COLO829 (cell line): ENCODE results near the gene LRRC66.

Experiments
- DNase-seq: peaks from one replicate; pipeline ENCODE4 v3.0.0; 2012; ENCODE audit warnings: low spot score

The LRRC66 gene

DNA sequence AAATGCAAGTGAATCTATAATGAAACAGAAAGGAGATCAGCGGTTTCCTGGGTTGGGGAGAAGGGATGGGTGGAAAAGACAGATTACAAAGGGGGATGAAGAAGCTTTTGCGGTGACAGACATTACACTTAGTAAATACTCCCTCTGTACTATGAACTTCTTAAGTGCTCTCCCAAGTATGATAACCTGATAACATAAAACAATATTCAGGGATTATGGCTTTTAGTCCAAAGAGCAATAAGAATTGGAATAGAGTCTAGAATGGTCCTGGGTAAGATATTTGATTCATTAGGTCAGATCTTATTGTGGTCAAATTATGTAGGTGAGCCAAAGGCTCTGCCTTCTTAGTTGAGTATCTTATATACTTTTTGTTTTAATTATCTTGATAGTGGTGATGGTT, 9.2 kb downstream of the LRRC66 start:
- DNase-seq, result no peak

DNA sequence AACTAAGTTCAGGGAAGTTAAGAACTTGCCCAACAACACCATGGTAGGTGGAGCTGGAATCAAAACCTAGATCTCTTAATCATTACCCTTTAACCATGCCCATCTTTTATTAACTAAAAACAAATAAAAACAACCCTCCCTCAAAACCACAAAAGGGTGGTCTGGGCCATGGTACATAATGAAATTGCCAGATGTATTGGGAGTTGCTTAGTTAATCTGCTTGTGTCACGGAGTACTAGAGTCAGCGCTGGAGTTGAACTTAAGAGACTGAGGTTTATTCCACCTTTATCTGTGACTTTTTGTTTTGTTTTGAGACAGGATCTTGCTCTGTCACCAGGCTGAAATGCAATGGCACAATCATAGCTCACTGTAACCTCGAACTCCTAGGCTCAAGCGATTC, 13.3 kb downstream of the LRRC66 start:
- no peak for DNase-seq

DNA sequence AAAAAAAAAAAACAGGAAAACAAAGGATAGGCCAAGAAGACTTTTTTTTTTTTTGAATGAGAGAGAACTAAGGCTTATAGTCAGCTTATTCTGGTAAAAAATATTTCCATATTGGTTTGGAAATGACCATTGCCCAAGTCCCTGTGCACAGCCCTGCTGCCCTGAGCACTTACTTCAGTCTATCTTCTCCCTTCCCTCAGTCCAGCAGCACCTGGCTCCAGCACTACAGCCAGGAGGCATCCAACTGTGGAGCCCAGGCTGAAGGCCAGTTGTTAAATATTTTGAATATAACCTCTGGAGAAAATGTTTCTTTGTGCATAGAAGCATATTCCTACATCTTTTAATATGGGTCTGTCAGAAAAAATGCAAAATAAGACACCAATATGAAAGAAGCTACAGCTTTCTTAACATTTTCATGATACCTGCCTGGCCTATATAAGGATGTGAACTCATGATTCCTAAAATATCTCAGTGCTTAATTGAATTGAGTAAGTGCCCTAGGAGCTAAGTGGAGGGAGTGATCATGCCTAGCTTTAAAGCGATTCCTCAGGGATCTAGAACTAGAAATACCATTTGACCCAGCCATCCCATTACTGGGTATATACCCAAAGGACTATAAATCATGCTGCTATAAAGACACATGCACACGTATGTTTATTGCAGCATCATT, 14.4 kb downstream of the LRRC66 start:
- DNase-seq, result no peak

DNA sequence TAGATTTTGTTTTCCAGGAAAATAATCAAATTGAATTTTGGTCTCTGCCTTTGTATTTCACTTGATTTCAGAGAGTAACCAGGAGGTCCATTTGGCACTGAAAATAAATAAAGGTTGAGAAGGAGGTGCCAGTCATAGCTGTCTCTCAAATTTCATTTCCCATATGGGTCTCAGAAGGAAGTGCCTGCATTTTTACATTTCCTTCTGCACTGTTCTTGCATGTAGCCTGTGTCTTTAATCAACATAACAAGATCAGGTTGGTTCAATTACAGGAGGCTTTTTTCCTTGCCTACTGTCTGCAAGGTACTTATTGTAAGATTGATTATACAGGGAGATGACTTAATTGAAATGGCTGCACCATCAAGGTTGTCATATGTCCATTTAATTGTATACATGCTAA, 15.7 kb downstream of the LRRC66 start:
- DNase-seq, result no peak

DNA sequence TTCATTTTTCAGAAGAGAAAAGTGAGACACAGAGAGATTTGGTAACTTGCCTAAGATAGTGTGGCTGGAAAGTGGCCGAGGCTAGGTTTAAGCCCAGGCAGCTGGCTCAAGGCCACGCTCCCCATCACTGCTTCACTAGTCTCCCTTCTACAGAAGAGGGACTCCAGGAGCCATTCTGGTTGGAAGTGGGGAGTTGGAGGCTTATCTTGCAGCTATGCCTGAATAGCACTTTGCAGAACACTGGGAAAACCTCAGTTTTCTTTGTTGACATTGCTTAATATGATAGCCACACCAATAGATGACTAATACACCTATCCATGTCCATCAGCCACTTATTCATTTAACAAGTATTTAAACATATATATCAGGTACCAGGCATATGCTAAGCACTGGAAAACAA, 18.5 kb downstream of the LRRC66 start:
- DNase-seq, result no peak

DNA sequence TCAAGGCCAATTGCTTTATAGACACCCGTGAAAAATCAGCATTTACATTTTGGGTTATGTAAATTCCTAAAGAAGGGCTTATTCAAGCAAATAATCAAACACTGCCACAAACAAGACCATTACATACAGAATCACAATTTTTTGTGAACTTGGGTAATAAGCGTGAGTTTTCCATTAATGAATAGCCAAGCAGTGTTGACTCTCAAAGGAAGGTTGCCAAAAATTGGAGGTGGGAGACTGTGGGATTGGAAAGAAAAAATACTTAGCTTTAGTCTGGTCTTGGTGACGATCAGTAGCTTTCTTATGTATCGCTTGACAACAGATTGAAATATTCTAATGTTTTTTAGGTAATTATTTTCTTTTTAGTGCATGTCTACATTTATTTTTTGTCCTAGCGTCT, 20.9 kb downstream of the LRRC66 start:
- no peak for DNase-seq

DNA sequence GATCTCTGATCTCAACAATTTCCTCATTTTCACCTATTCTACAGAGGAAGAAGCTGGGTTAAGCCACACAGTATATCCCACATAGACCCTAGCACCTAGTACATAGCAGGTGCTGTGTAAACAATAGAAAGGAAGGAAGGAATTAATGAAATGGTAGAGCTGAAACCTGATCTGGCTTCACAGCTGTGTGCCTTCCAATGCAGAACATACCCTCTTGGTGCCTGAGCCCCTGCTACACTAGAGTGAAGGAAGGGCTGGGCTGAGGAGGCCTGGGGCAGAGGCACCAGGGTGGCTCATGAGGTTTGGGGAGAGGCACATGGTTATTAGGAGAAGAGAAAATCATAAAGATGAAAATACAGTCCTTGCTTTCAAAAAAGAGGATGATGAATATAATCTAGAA, 21.3 kb downstream of the LRRC66 start:
- no peak for DNase-seq

DNA sequence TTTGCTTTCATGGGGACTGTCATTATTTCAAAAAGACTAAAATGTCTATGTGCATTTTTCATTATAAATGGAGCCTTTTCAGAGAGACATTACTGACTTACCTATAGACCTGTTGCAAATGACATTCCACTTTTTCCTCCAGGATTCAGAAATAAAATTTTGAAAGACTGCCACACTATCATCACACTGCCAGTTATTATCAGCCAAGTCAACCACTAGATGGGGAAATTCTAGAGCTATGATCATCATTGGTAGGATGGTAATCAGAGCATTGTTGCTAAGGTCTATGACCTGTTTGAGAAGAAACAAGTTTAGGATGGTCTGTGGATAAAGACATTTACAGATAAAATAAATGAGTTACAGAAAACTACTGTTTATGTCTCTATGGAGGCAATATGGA, 22.5 kb downstream of the LRRC66 start:
- no peak for DNase-seq

DNA sequence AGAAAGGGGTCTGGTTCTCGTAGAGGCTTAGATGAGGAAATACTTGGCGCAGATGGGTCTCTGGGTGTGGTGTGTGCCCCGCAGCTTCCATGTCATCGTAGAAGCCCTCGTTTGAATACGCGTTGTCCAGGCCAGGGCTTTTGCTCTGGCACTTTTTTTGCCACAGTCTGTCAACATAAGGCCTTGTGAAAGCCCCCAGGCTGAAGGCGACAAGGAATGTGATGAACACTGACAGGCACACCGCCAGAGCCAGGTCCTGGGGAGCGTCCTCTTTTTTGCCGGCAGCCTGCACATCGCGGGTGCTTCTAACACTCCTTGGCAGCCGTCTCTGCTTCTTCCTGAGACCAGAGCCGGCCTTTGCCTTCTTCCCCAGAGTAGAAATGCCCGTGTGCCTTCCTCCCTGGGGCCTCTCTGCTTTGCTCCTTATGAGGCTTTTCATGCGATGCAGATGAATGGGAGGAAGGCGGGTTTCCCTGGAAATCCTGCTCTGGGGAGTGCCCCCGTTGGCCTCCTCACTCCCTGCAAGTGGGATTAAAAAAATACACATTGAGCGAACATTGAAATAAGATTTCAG, 24.4 kb downstream of the LRRC66 start:
- no peak for DNase-seq

DNA sequence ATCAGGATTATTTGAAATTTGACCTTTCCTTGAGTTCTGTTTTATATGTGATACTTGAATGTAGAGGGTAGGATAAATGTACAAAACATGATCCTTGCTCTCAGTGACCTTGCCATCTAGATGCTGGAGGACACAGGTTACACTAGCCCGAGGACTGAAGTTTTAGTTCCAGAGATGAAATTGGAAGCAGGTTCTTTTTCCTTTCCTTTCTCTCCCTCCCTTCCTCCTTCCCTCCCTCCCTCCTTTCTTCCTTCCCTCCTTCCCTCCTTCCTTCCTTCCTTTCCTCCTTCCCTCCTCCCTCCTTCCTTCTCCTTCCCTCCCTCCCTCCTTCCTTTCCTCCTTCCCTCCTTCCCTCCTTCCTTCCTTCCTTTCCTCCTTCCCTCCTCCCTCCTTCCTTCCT, 54.3 kb downstream of the LRRC66 start:
- no peak for DNase-seq

DNA sequence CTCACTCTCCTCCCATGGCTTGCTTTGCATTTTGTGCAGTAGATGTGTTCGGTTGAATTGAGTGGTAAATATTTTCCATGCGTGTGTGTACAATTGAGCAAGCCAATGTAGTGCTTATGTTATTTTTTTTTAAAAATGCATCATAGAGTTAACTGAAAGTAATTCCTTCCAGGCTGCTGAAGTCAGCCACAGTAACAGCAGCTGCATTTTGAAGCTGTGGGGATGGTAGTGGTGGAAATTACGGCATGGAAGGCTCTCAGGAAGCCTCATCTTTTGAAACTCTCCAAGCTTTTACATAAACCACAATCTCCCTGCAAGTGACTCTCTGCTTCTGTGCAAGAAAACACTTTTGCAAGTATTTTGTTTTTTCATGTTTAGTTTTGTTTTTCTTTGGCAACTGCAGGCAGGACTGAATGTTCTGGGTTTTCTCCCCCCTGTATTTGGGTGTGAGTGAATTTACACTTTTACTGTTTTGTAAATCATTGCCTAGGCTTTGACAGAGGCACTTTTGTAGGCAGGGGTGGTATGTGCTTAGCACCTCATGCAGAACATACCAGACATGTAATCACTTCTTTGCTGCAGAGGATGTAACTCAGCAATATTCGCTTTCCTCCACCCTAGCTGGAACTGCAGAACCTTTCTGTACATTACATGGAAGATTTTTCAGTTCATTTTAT, 56.2 kb downstream of the LRRC66 start:
- DNase-seq, result no peak

DNA sequence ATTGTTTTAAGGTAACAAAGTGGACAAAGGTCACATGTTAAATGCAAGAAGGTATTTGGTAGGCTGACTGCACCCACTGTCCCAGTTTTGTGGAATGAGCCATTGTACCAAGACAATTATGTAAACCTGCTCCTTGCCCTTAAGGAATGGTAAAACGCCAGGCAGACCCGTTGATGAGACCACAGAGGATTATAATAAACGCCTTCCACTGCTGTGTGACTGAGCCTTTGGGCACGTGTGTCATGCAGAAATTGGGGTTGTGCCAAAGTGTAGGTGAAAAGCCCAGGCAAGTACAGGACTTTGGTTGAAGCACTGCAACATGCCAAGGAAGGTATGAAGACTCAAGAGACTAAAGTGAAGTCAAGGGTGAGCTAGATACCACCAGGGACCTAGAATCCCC, 59.7 kb downstream of the LRRC66 start:
- no peak for DNase-seq

DNA sequence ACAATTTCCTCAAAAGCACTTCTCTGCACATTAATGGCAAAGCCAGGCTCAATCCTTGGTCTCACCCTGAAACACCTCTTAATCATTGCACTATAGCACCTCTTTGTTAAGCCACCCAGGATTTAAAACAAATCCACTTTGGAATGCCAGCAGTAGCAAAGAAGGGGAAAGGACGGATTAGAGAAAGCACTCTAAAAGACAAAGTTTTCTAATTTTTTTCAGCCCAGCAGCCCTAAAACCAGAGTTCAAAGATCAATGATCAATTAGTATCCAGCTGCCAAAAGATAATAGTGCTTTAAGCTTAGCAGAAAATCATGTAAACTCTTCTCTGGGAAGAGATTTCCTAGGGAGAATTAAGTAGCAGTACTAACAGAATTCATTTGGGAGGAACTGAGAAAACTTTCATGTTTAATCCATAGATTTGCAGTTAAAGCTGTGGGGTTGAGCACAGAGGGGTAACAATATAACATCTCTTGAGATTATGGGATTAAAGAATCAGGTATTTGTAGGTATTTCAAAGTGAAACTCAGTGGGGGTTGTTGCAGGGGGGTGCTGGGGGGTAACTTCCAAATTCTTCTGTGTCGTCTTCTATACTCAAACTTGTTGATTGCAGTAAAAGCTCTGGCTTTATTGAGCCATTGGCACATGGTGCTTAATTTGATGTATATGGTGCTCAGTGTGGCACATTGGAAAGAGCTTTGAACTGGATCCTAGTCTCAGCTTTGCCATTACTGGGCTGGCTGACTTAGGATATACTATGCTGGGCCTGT, 61.8 kb downstream of the LRRC66 start:
- no peak for DNase-seq
